Spleen (tissue), 11 donors: ENCODE results near the gene C9. TPM values are rescaled to one million over a fixed set of nuclear protein-coding genes. Genes with fewer than 3 reads are reported as not detected.

Experiments used
- DNase-seq: peaks from one replicate; pipeline ENCODE4 v3.0.0-alpha.2; 2020
- H3K27ac ChIP-seq, 8 donors: fragments of 200-600 bp; sonication (generic) in 7 of 8; 1 replicate in 4 of 8; 2 replicates in 4 of 8; pipeline versions ENCODE4 v1.5.0 to v1.8.0; 2016 to 2021; ENCODE audit warnings: inconsistent platforms in 4 of 8, mild to moderate bottlenecking in 4 of 8, moderate library complexity in 1 of 8
- H3K27me3 ChIP-seq, 7 donors: fragments of 200-600 bp; sonication (generic) in 6 of 7; replicated peaks in 1 of 7; 1 replicate in 4 of 7; 2 replicates in 3 of 7; pipeline versions ENCODE4 v1.5.0 to v1.8.0; 2016 to 2021; ENCODE audit warnings: inconsistent platforms in 3 of 7, mild to moderate bottlenecking in 1 of 7
- H3K36me3 ChIP-seq, 6 donors: fragments of 200-600 bp; sonication (generic) in 5 of 6; 1 replicate in 4 of 6; 2 replicates in 2 of 6; pipeline versions ENCODE4 v1.5.0 to v1.8.0; 2016 to 2021; ENCODE audit warnings: inconsistent platforms in 2 of 6
- H3K4me1 ChIP-seq, 6 donors: fragments of 200-600 bp; sonication (generic) in 5 of 6; 1 replicate in 3 of 6; 2 replicates in 3 of 6; pipeline versions ENCODE4 v1.5.0 to v1.8.0; 2016 to 2021; ENCODE audit warnings: inconsistent platforms in 3 of 6
- H3K4me3 ChIP-seq, 8 donors: fragments of 200-600 bp; sonication (generic) in 7 of 8; 1 replicate in 4 of 8; 2 replicates in 4 of 8; pipeline versions ENCODE4 v1.5.0 to v1.8.0; 2016 to 2021; ENCODE audit warnings: inconsistent platforms in 4 of 8, mild to moderate bottlenecking in 4 of 8, moderate library complexity in 2 of 8
- H3K9me3 ChIP-seq, 8 donors: fragments of 200-600 bp; sonication (generic) in 7 of 8; 1 replicate in 4 of 8; 2 replicates in 4 of 8; pipeline versions ENCODE4 v1.5.0 to v1.8.0; 2016 to 2021; ENCODE audit warnings: inconsistent platforms in 4 of 8
- CTCF ChIP-seq, 11 experiments: fragments of 200-600 bp in 7 of 11; fragments of 450-650 bp in 4 of 11; sonication (generic) in 4 of 11; IDR thresholded peaks in 8 of 11; conservative IDR thresholded peaks in 3 of 11; 1 replicate in 7 of 11; 2 replicates in 4 of 11; pipeline versions ENCODE4 v1.4.0 to v1.8.0; 2016 to 2021; ENCODE audit warnings: antibody characterized with exemption in 11 of 11, inconsistent platforms in 4 of 11, mild to moderate bottlenecking in 1 of 11
- POLR2A ChIP-seq, 3 donors: fragments of 450-650 bp; IDR thresholded peaks; one replicate each; pipeline ENCODE4 v1.5.1; 2017; ENCODE audit warnings: antibody characterized with exemption in 3 of 3, mild to moderate bottlenecking in 1 of 3
- POLR2AphosphoS5 ChIP-seq, 3 donors: sonication (generic); formaldehyde crosslinking; IDR thresholded peaks; one replicate each; pipeline ENCODE4 v1.5.1; 2017; ENCODE audit warnings: antibody characterized with exemption in 3 of 3
- WGBS, 5 donors: extraction: QIAGEN DNeasy Blood & Tissue Kit in 3 of 5; methylation state at CpG; one replicate each; pipeline versions ENCODE4 v1.1.5 to v1.1.7; 2013 to 2018; 5-methylcytosine and 5-hydroxymethylcytosine counted together
- intact Hi-C: fragments of 100-400 bp; cut with DNase I; formaldehyde crosslinking; loops from one replicate; pipeline ENCODE4 v1.15.0; 2023; ENCODE audit warnings: low total_unique reads
- polyA plus RNA-seq, 3 donors: library from polyadenylated mRNA; stranded (reverse); fragments of 200-250 nt; gene quantifications; one replicate each; pipeline ENCODE4 v1.2.1, GENCODE V29; 2013
- total RNA-seq, 7 donors: library from RNA; depleted of rRNA in 3 of 7; stranded (reverse); fragments of >200 nt in 3 of 7; fragmentation: NEBNext Ultra II Directional in 4 of 7; extraction: Animal tissue kit (Norgen Biotek cat#: 25700) in 4 of 7; gene quantifications; one replicate each; pipeline versions ENCODE4 v1.1.0 to v1.2.1, GENCODE V29; 2016 to 2021
- donor health status: healthy with polysubstance abuse.
- donor health status: DM: no; HTN: no; CAD: no; lungs with moderate emphysema.
- donor health status: DM: no; HTN: no; CAD: no.
- donor health status: Bipolar disorder and iron deficiency.
- donor health status: healthy.
- donor health status: DM: no; HTN: no; CAD: no.
- donor health status: DM: yes; HTN: yes; CAD: no.

The C9 gene
- total and polyA plus RNA-seq, 10 donors, result 0.55 TPM; not detected in 9

DNA sequence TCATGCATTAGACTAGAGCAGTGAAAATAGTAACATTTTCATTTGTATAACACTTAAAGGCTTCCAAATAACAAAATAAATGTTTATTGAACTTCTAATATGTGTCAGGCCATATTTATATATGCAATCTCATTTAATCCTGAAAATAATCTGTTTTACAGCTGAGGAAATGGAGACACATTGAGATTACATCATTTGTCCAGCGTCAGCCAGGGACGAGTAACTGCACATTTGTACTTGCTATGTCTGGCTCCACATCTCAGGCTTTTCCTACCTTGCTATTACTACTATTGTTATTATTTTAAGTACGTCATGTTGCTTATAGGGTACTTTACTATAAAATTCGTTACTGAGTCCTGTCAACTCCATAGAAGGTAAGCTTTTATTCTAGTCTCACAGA lies 3.8 kb upstream of the C9 start:
- no peak for DNase-seq
- Histone ChIP-seq H3K27me3 (no peaks in the 10 kb centered on the region), H3K4me1 (no peaks in the 10 kb centered on the region), H3K4me3 (no peak overlapping the region), H3K9me3 (no peaks in the 10 kb centered on the region), H3K36me3 (peaks cover 0 to 32% (median 7%) of the 10 kb centered on the region in 6 donors), H3K27ac (no peak overlapping the region)
- WGBS, 5 donors, result 64 to 74% (median 67%) methylated on average over 4 of the region's 4 CpGs
- TF ChIP-seq CTCF (IDR thresholded peaks at IDR 0.05 in 8 of 11, conservative IDR thresholded peaks at IDR 0.05 in 3 of 11) (no peak), POLR2A (IDR thresholded peaks at IDR 0.05) (no peak), POLR2AphosphoS5 (IDR thresholded peaks at IDR 0.05) (no peak)
- intact Hi-C loops, result no loop called here

DNA sequence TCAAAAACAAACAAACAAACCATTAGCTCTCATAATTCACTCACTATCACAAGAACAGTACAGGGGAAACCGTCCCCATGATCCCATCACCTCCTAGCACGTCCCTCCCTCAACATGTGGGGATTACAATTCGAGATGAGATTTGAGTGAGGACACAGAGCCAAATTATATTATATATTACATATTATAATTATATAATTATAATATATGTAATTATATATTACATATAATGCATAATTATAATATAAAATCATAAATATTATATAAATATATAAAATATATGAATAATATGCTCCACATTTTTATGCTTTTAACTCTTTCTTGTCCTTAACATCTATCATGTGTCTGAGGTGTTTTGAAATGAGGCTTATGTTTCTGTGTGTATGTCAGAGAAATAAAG lies 3.4 kb upstream of the C9 start:
- no peaks in the 10 kb centered on the region for H3K9me3 ChIP-seq
- WGBS, 5 donors, result 72 to 89% (median 89%) methylated on average over 3 of the region's 3 CpGs
- DNase-seq, result no peak
- no peak for TF ChIP-seq POLR2AphosphoS5 (IDR thresholded peaks at IDR 0.05)
- no peak for TF ChIP-seq CTCF (IDR thresholded peaks at IDR 0.05 in 8 of 11, conservative IDR thresholded peaks at IDR 0.05 in 3 of 11)
- TF ChIP-seq POLR2A (IDR thresholded peaks at IDR 0.05), result no peak
- no peaks in the 10 kb centered on the region for H3K27me3 ChIP-seq
- no peak overlapping the region for H3K4me3 ChIP-seq
- no peak overlapping the region for H3K27ac ChIP-seq
- intact Hi-C loops, result no loop called here
- no peaks in the 10 kb centered on the region for H3K4me1 ChIP-seq
- peaks cover 0 to 28% (median 4%) of the 10 kb centered on the region in 6 donors for H3K36me3 ChIP-seq

DNA sequence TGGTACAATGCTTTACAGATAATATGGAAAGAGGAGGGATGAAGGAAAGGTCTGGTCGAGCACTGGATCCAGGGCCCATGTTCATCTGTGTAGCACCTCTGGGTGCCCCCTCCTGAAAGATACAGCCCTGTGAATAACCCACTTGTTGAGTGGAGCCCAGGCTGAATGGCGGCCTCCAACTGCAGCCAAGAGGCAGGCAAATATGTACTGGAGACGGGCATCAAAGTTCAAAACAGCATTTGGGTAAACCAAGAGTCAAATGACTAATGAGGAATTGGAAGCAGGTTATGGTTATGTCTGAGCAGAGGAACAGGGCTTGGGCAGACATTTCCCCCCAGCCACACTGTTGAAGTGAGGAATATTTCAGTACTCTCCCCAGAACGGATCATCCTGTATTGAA lies 1.1 kb downstream of the C9 start:
- Histone ChIP-seq H3K4me3 (no peak overlapping the region), H3K36me3 (no peaks in the 10 kb centered on the region), H3K9me3 (no peaks in the 10 kb centered on the region), H3K27ac (no peak overlapping the region), H3K4me1 (no peaks in the 10 kb centered on the region), H3K27me3 (no peaks in the 10 kb centered on the region)
- no peak for DNase-seq
- intact Hi-C loops, result no loop called here
- WGBS, 5 donors, result 77 to 92% (median 88%) methylated on average over 4 of the region's 4 CpGs
- TF ChIP-seq CTCF (IDR thresholded peaks at IDR 0.05 in 8 of 11, conservative IDR thresholded peaks at IDR 0.05 in 3 of 11) (no peak), POLR2AphosphoS5 (IDR thresholded peaks at IDR 0.05) (no peak), POLR2A (IDR thresholded peaks at IDR 0.05) (no peak)

DNA sequence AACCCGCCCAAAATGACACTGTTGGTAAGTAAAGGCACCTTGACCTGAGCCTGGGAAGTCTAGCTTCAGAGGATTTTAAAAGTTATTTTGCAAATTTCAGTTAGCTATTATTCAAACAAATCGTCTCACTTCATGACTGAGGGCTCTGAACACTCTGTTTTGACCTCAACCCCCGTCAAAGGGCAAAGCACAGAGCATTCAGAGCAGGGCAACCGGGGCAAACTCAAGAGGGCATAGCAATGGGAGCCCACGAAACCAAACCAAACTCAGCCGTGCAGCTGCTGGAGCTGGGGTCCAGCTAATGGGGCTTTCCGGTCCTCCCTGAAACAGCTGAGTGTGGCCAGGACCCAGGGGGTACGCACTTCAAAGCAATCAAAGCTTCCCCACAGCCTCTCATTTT lies 1.6 kb downstream of the C9 start:
- Histone ChIP-seq H3K4me3 (no peak overlapping the region), H3K9me3 (no peaks in the 10 kb centered on the region), H3K27ac (no peak overlapping the region), H3K27me3 (no peaks in the 10 kb centered on the region), H3K4me1 (no peaks in the 10 kb centered on the region), H3K36me3 (no peaks in the 10 kb centered on the region)
- intact Hi-C loops, result no loop called here
- no peak for DNase-seq
- 72 to 88% (median 82%) methylated on average over 8 of the region's 8 CpGs for WGBS, 5 donors
- TF ChIP-seq POLR2A (IDR thresholded peaks at IDR 0.05) (no peak), CTCF (IDR thresholded peaks at IDR 0.05 in 8 of 11, conservative IDR thresholded peaks at IDR 0.05 in 3 of 11) (no peak), POLR2AphosphoS5 (IDR thresholded peaks at IDR 0.05) (no peak)
